A673 (cell line): ENCODE data around the gene CYP21A2. TPM values are rescaled to one million over a fixed set of nuclear protein-coding genes. Genes with fewer than 3 reads are reported as not detected.
A peak's percentile ranks its signal among the peaks of the same experiment; 100 is the strongest.
"Not testable (repeated sequence)": the region's sequence is repeated elsewhere in the genome, so short reads cannot be mapped to it uniquely, and the experiment has no call there.

ENCODE experiments used
- BruUV-seq: library from RNA; stranded (reverse); fragments of 400-500 nt; replicated peaks from 2 replicates; lab custom pipeline; 2021; lab: Mats Ljungman, UMichigan
- CTCF ChIA-PET: fragments of 300-600 bp; sonication (Branson Sonifier 250); formaldehyde crosslinking; loops from one replicate; lab custom pipeline; 2022; ENCODE audit warnings: antibody characterized with exemption; lab: Charles Lee
- POLR2A ChIA-PET: fragments of 300-600 bp; sonication (Branson Sonifier 250); formaldehyde crosslinking; loops from one replicate; lab custom pipeline; 2022; ENCODE audit warnings: antibody characterized with exemption; ENCODE audit not compliant: low non-redundant PET; lab: Charles Lee
- DNase-seq: peaks from one replicate; pipeline ENCODE4 v3.0.0-alpha.2; 2015; ENCODE audit warnings: low spot score
- H3K27ac ChIP-seq: fragments of 200-600 bp; sonication (generic); 2 replicates; pipeline ENCODE4 v1.5.1; 2016; ENCODE audit warnings: mixed run types, low read depth, mild to moderate bottlenecking, mixed read lengths, antibody characterized with exemption, low read length; ENCODE audit not compliant: poor library complexity, severe bottlenecking
- H3K27me3 ChIP-seq: fragments of 200-600 bp; sonication (generic); replicated peaks from 2 replicates; pipeline ENCODE4 v1.6.1; 2017; ENCODE audit warnings: mixed run types, low read depth, mild to moderate bottlenecking, mixed read lengths, antibody characterized with exemption, low read length; ENCODE audit not compliant: insufficient read depth, poor library complexity
- H3K36me3 ChIP-seq: fragments of 200-600 bp; sonication (generic); 2 replicates; pipeline ENCODE4 v1.6.1; 2016; ENCODE audit warnings: mixed run types, mild to moderate bottlenecking, mixed read lengths, antibody characterized with exemption, low read length; ENCODE audit not compliant: insufficient read depth, poor library complexity, severe bottlenecking
- H3K4me1 ChIP-seq: fragments of 200-600 bp; sonication (generic); 2 replicates; pipeline ENCODE4 v1.6.1; 2017; ENCODE audit warnings: mixed run types, mild to moderate bottlenecking, mixed read lengths, antibody characterized with exemption, low read length; ENCODE audit not compliant: insufficient read depth, poor library complexity, severe bottlenecking
- H3K4me3 ChIP-seq: fragments of 200-600 bp; sonication (generic); 2 replicates; pipeline ENCODE4 v1.5.1; 2016; ENCODE audit warnings: low read depth, mixed run types, mild to moderate bottlenecking, mixed read lengths, low read length; ENCODE audit not compliant: poor library complexity, severe bottlenecking
- H3K9me3 ChIP-seq: fragments of 200-600 bp; sonication (generic); 2 replicates; pipeline ENCODE4 v1.6.1; 2016; ENCODE audit warnings: mixed run types, low read depth, mild to moderate bottlenecking, mixed read lengths, antibody characterized with exemption, low read length; ENCODE audit not compliant: poor library complexity, severe bottlenecking
- CTCF ChIP-seq: fragments of 300-800, 200-600 bp; sonication (generic); conservative IDR thresholded peaks from 2 replicates; pipeline ENCODE4 v1.5.1; 2017; ENCODE audit warnings: low read depth, mild to moderate bottlenecking, antibody characterized with exemption, low read length, moderate library complexity, mixed read lengths
- EZH2 ChIP-seq: fragments of 200-600 bp; sonication (generic); IDR thresholded peaks from 2 replicates; pipeline ENCODE4 v1.6.1; 2017; ENCODE audit warnings: borderline replicate concordance, low read depth, mild to moderate bottlenecking, mixed read lengths, antibody characterized with exemption, low read length; ENCODE audit not compliant: poor library complexity, severe bottlenecking
- intact Hi-C: fragments of 100-400 bp; cut with micrococcal nuclease; formaldehyde crosslinking; loops from one replicate; pipeline ENCODE4 v1.10.0; 2022; ENCODE audit not compliant: unreplicated experiment
- total RNA-seq: library from RNA; stranded (reverse); gene quantifications from 2 replicates; pipeline ENCODE4 v1.2.3, GENCODE V29; 2021

Gene CYP21A2
- total RNA-seq, 1 experiment from 2014 or later = 0.15 TPM

- TF ChIP-seq CTCF (peak; percentile 81), EZH2 (no peak)
- BruUV-seq = no TSS peak
- H3K27me3 ChIP-seq = no peaks in the 10 kb centered on the region
- no peaks in the 10 kb centered on the region for H3K9me3 ChIP-seq
- H3K4me1 ChIP-seq = peaks cover 14% of the 10 kb centered on the region
- intact Hi-C loops = no loop called here
- CTCF ChIA-PET = interaction anchor here (0.6 kb wide), 1 partner anchor 501 kb away, joined by 7 read pairs; the partner anchor contains the start of gene NFKBIL1
- POLR2A ChIA-PET = no interaction called here
- no peaks in the 10 kb centered on the region for H3K36me3 ChIP-seq
- peak; percentile 60 for DNase-seq
- H3K4me3 ChIP-seq = no peak overlapping the region
- no peak overlapping the region for H3K27ac ChIP-seq
These were observed 9.9 kb downstream of the CYP21A2 start for GRCh38 chr6:32047855-32048766.

- H3K36me3 ChIP-seq, BruUV-seq, H3K27ac ChIP-seq, intact Hi-C loops, DNase-seq, H3K4me3 ChIP-seq, H3K27me3 ChIP-seq, H3K9me3 ChIP-seq, POLR2A ChIA-PET, CTCF ChIA-PET: not testable (repeated sequence)
- peaks cover 14% of the 10 kb centered on the region for H3K4me1 ChIP-seq
These were observed 10.9 kb downstream of the CYP21A2 start for GRCh38 chr6:32049149-32049548.

GRCh38 chr6:32049736-32050135 is 11.5 kb downstream of the CYP21A2 start:
- CTCF ChIA-PET, POLR2A ChIA-PET, H3K27me3 ChIP-seq, H3K36me3 ChIP-seq, H3K9me3 ChIP-seq, H3K27ac ChIP-seq, H3K4me3 ChIP-seq, intact Hi-C loops, BruUV-seq, DNase-seq: not testable (repeated sequence)
- H3K4me1 ChIP-seq = peaks cover 14% of the 10 kb centered on the region

- no peaks in the 10 kb centered on the region for H3K36me3 ChIP-seq
- H3K27me3 ChIP-seq = no peaks in the 10 kb centered on the region
- H3K27ac ChIP-seq = no peak overlapping the region
- peaks cover 14% of the 10 kb centered on the region for H3K4me1 ChIP-seq
- no peaks in the 10 kb centered on the region for H3K9me3 ChIP-seq
- POLR2A ChIA-PET = no interaction called here
- intact Hi-C loops = no loop called here
- CTCF ChIA-PET = no interaction called here
- no peak overlapping the region for H3K4me3 ChIP-seq
- no TSS peak for BruUV-seq
- DNase-seq = no peak
- TF ChIP-seq CTCF = no peak
- no peak for TF ChIP-seq EZH2
These were observed 12.3 kb downstream of the CYP21A2 start for GRCh38 chr6:32050562-32050961.

GRCh38 chr6:32052626-32053025 is 14.4 kb downstream of the CYP21A2 start:
- CTCF ChIA-PET, H3K27ac ChIP-seq, DNase-seq, H3K36me3 ChIP-seq, intact Hi-C loops, H3K9me3 ChIP-seq, H3K27me3 ChIP-seq, BruUV-seq, POLR2A ChIA-PET, H3K4me3 ChIP-seq, H3K4me1 ChIP-seq: not testable (repeated sequence)

- H3K36me3 ChIP-seq, CTCF ChIA-PET, DNase-seq, POLR2A ChIA-PET, H3K27me3 ChIP-seq, H3K4me3 ChIP-seq, H3K4me1 ChIP-seq, intact Hi-C loops, BruUV-seq, H3K27ac ChIP-seq, H3K9me3 ChIP-seq: not testable (repeated sequence)
These were observed 15.1 kb downstream of the CYP21A2 start for GRCh38 chr6:32053314-32053713.
